KMS-11 (cell line): Measurements from ENCODE around the gene TM4SF1.

Experiments
- H2AFZ ChIP-seq: fragments of 200-600 bp; sonication (generic); 2 replicates; pipeline ENCODE4 v1.6.1; 2016; ENCODE audit warnings: antibody characterized with exemption, mixed run types, low read depth
- H3K27ac ChIP-seq: fragments of 200-600 bp; sonication (generic); 2 replicates; pipeline ENCODE4 v1.6.1; 2016; ENCODE audit warnings: mild to moderate bottlenecking, mixed run types
- H3K27me3 ChIP-seq: fragments of 200-600 bp; sonication (generic); 2 replicates; pipeline ENCODE4 v1.6.1; 2017; ENCODE audit warnings: mild to moderate bottlenecking, low read depth, mixed run types, moderate library complexity; ENCODE audit not compliant: insufficient read depth
- H3K36me3 ChIP-seq: fragments of 200-600 bp; sonication (generic); 2 replicates; pipeline ENCODE4 v1.6.1; 2017; ENCODE audit warnings: mild to moderate bottlenecking, mixed run types; ENCODE audit not compliant: insufficient read depth
- H3K4me1 ChIP-seq: fragments of 200-600 bp; sonication (generic); 2 replicates; pipeline ENCODE4 v1.6.1; 2016; ENCODE audit warnings: mild to moderate bottlenecking, low read depth, mixed run types; ENCODE audit not compliant: poor library complexity, severe bottlenecking
- H3K4me2 ChIP-seq: fragments of 200-600 bp; sonication (generic); 2 replicates; pipeline ENCODE4 v1.7.0; 2016; ENCODE audit warnings: mild to moderate bottlenecking, mixed run types
- H3K4me3 ChIP-seq: fragments of 200-600 bp; sonication (generic); IDR thresholded peaks from 2 replicates; pipeline ENCODE4 v1.6.1; 2017; ENCODE audit warnings: low read depth, low read length, mixed read lengths; ENCODE audit not compliant: insufficient read depth
- H3K79me2 ChIP-seq: fragments of 200-600 bp; sonication (generic); 2 replicates; pipeline ENCODE4 v1.6.1; 2016; ENCODE audit warnings: low read depth, mixed run types; ENCODE audit not compliant: insufficient read depth
- H3K9ac ChIP-seq: fragments of 200-600 bp; sonication (generic); 2 replicates; pipeline ENCODE4 v1.6.1; 2016; ENCODE audit warnings: mild to moderate bottlenecking, mixed run types
- H4K20me1 ChIP-seq: fragments of 200-600 bp; sonication (generic); 2 replicates; pipeline ENCODE4 v1.6.1; 2016; ENCODE audit warnings: mild to moderate bottlenecking, mixed run types; ENCODE audit not compliant: insufficient read depth
- CTCF ChIP-seq: fragments of 200-600 bp; sonication (generic); conservative IDR thresholded peaks from 2 replicates; pipeline ENCODE4 v1.6.1; 2017; ENCODE audit warnings: low read depth, mild to moderate bottlenecking, antibody characterized with exemption, low read length, moderate library complexity, mixed read lengths

Gene TM4SF1

DNA sequence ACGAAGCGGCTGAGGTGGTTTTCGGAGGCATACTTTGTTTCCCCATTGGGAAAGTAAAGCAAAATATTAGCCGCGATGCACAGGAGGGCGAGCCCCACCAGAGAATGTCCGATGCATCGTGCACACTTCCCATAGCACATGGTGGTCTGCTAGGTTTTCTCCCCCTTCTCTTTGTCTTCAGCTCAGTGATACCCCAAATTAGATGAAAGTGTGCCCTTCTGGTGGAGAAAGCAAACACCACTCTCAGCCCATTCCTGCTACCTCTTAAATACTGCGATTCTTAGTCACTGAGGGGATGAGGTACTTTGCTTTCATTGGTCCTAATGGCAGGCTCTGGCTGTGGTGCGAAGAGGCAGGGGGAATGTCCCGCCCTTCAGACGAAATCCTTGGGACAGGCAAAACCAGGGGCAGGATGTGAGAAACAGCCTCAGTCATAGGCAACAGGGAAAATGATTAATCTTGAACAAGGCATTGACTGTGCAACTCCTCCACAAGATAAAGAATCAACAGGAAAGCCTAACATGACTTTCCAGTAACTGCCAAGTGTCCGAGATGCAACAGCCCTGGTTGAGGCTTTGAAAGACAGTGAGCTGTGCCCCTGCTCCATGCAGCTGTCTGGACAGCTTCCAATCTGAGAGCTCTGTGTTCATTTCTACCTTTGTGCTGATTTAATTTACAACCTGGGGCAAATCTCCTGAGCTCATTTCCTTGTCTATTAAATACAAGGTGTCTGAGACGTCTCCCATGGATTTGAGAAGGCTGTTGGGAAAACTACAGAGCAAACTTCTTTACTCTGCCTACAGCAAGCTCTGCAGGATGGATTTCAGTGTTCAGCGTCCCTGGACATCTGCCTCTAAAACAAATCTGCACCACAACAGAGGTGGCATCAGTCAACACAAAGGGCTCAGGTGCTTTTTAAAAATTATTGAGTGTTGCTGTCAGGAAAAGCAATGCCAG lies at the start of gene TM4SF1:
TSS of gene TM4SF1 (minus strand) at position 242 of the 957 bp plus-strand sequence. CDS start at position 140, 102 bp downstream.
- Histone ChIP-seq H3K36me3 (no peaks in the 10 kb centered on the region), H3K4me2 (no peak within 1 kb of the TSS), H3K79me2 (no peaks in the 10 kb centered on the region), H2AFZ (no peak within 1 kb of the TSS), H3K27me3 (no peaks in the 10 kb centered on the region), H3K9ac (no peak within 1 kb of the TSS), H3K4me1 (no peaks in the 10 kb centered on the region), H4K20me1 (no peaks in the 10 kb centered on the region), H3K27ac (no peak within 1 kb of the TSS), H3K4me3 (no peak within 1 kb of the TSS)
- TF ChIP-seq CTCF: no peak

- Histone ChIP-seq H3K79me2 (no peaks in the 10 kb centered on the region), H3K27ac (no peak overlapping the region), H3K4me1 (no peaks in the 10 kb centered on the region), H4K20me1 (no peaks in the 10 kb centered on the region), H3K27me3 (no peaks in the 10 kb centered on the region), H3K9ac (no peak overlapping the region), H2AFZ (no peak overlapping the region), H3K4me2 (no peak overlapping the region), H3K36me3 (no peaks in the 10 kb centered on the region), H3K4me3 (no peak overlapping the region)
- TF ChIP-seq CTCF: no peak
Measured at GRCh38 chr3:149426325-149426724, 48.9 kb upstream of the TM4SF1 start.

DNA sequence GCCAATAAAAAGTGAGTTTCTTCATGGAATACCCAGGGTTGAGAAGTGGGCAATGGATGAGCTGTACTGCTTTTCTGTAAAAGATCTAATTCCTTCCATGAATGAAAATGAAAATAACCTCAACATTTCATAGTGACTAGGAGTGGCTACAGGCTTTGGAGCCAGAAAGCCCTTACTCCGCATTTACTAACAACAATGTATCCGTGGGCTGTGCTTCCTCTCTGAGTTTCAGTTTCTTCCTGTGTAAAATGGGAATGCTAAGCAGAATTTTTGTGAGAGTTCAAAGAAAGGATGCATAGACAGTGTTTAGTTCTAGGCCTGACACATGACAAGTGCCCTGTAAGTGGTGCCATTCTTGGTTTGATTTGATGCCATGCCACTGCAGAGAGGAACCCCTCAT lies 47.5 kb upstream of the TM4SF1 start:
- TF ChIP-seq CTCF: no peak
- no peaks in the 10 kb centered on the region for H3K36me3 ChIP-seq
- H3K4me1 ChIP-seq: no peaks in the 10 kb centered on the region
- no peaks in the 10 kb centered on the region for H3K79me2 ChIP-seq
- no peaks in the 10 kb centered on the region for H4K20me1 ChIP-seq
- H3K27ac ChIP-seq: no peak overlapping the region
- no peak overlapping the region for H2AFZ ChIP-seq
- no peak overlapping the region for H3K4me3 ChIP-seq
- no peak overlapping the region for H3K9ac ChIP-seq
- no peak overlapping the region for H3K4me2 ChIP-seq
- no peaks in the 10 kb centered on the region for H3K27me3 ChIP-seq

DNA sequence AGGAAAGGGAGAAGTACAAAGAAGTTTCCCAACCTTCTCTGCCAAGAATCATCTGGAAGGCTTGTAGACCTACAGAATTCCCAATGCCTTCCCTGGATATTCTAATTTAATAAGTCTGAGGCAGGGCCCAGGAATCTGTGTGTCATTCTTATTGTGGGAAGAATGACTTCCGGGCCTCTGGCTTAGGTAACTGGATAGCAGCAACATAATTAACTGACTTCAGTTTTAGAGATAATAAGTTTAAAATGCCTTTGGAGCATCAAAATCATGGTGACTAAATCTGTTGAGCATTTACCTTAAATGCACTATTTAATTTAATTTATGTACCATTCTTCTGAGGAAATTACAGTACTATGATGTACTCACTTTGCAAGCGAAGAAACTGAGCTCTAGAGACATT lies 44.3 kb upstream of the TM4SF1 start:
- H3K4me1 ChIP-seq: no peaks in the 10 kb centered on the region
- H4K20me1 ChIP-seq: no peaks in the 10 kb centered on the region
- H3K4me2 ChIP-seq: no peak overlapping the region
- no peak overlapping the region for H3K9ac ChIP-seq
- TF ChIP-seq CTCF: no peak
- H3K27ac ChIP-seq: no peak overlapping the region
- H3K27me3 ChIP-seq: no peaks in the 10 kb centered on the region
- no peaks in the 10 kb centered on the region for H3K36me3 ChIP-seq
- H3K79me2 ChIP-seq: no peaks in the 10 kb centered on the region
- H2AFZ ChIP-seq: no peak overlapping the region
- H3K4me3 ChIP-seq: no peak overlapping the region
